ENCODE data around the gene PDE6D. TPM values are rescaled to one million over a fixed set of nuclear protein-coding genes. Genes with fewer than 3 reads are reported as not detected.

PDE6D gene
- total and polyA plus RNA-seq, 2 of the 13 experiments (the other 11 are each of a cell fraction or from before 2014, with no cell fraction given): 14.1 to 23.2 TPM

GRCh38 chr2:231701456-231702373 is 79.4 kb downstream of the PDE6D start (continued):
- TF ChIP-seq ZNF207 (IDR thresholded peaks at IDR 0.05; ENCODE audit: borderline replicate concordance) (no peak), BCL3 (CRISPR knock-in tag; IDR thresholded peaks at IDR 0.05) (peak; percentile 91), HIVEP1 (CRISPR knock-in tag; IDR thresholded peaks at IDR 0.05) (peak; percentile 67), GPBP1L1 (CRISPR knock-in tag; IDR thresholded peaks at IDR 0.05) (no peak), MXD4 (CRISPR knock-in tag; IDR thresholded peaks at IDR 0.05) (no peak), TFDP2 (CRISPR knock-in tag; IDR thresholded peaks at IDR 0.05) (peak; percentile 76), TCF7L2 (IDR thresholded peaks at IDR 0.05; ENCODE audit: low read depth, low read length) (no peak), ZNF660 (CRISPR knock-in tag; IDR thresholded peaks at IDR 0.05; ENCODE audit: borderline replicate concordance, low read depth) (no peak), NFRKB (IDR thresholded peaks at IDR 0.05) (no peak), ZNF263 (CRISPR knock-in tag; IDR thresholded peaks at IDR 0.05) (peak; percentile 46), ZNF362 (CRISPR knock-in tag; IDR thresholded peaks at IDR 0.05; ENCODE audit: borderline replicate concordance) (no peak), NFYB (CRISPR knock-in tag; IDR thresholded peaks at IDR 0.05) (no peak), HDAC6 (IDR thresholded peaks at IDR 0.05; ENCODE audit: low read depth, low read length) (no peak), ZNF367 (CRISPR knock-in tag; IDR thresholded peaks at IDR 0.05; ENCODE audit: borderline replicate concordance) (no peak), ZSCAN21 (CRISPR knock-in tag; IDR thresholded peaks at IDR 0.05; ENCODE audit: borderline replicate concordance) (peak; percentile 70; the same call in 1 of the 2 replicates), ZSCAN25 (CRISPR knock-in tag; IDR thresholded peaks at IDR 0.05) (no peak), ZNF781 (CRISPR knock-in tag; IDR thresholded peaks at IDR 0.05; ENCODE audit: borderline replicate concordance, not compliant biosample characterization) (peak; percentile 38), KDM4B (CRISPR knock-in tag; IDR thresholded peaks at IDR 0.05) (0 out of 2 replicates have a peak, but pooled peaks have one; percentile 31), ZNF552 (CRISPR knock-in tag; IDR thresholded peaks at IDR 0.05; ENCODE audit: borderline replicate concordance) (peak; percentile 57; the same call in 1 of the 2 replicates), BRD4 (CRISPR knock-in tag; IDR thresholded peaks at IDR 0.05) (0 out of 2 replicates have a peak, but pooled peaks have one; percentile 24), ZBTB43 (CRISPR knock-in tag; conservative IDR thresholded peaks at IDR 0.05) (peak; percentile 30; the same call in 1 of the 2 replicates), KLF6 (CRISPR knock-in tag; IDR thresholded peaks at IDR 0.05) (no peak), ZNF136 (CRISPR knock-in tag; IDR thresholded peaks at IDR 0.05; ENCODE audit: low read depth) (no peak), ZNF572 (CRISPR knock-in tag; IDR thresholded peaks at IDR 0.05) (no peak)
